Peyer's patch (tissue), 4 donors: ENCODE measurements around the gene INHBE.

ENCODE experiments used
- POLR2A ChIP-seq, 2 donors: fragments of 450-650 bp; IDR thresholded peaks; one replicate each; pipeline ENCODE4 v1.5.1; 2017; ENCODE audit warnings: antibody characterized with exemption in 2 of 2, mild to moderate bottlenecking in 2 of 2, moderate library complexity in 2 of 2
- TF ChIP-seq, protein P1 (sequence below), 6 experiments: fragments of 450-650 bp in 4 of 6; fragments of 200-600 bp in 2 of 6; sonication (generic) in 1 of 6; IDR thresholded peaks; one replicate each; pipeline ENCODE4 v1.5.1; 2017 to 2019; ENCODE audit warnings: antibody characterized with exemption in 6 of 6, mild to moderate bottlenecking in 3 of 6, moderate library complexity in 1 of 6

- TF ChIP-seq, protein P1, sequence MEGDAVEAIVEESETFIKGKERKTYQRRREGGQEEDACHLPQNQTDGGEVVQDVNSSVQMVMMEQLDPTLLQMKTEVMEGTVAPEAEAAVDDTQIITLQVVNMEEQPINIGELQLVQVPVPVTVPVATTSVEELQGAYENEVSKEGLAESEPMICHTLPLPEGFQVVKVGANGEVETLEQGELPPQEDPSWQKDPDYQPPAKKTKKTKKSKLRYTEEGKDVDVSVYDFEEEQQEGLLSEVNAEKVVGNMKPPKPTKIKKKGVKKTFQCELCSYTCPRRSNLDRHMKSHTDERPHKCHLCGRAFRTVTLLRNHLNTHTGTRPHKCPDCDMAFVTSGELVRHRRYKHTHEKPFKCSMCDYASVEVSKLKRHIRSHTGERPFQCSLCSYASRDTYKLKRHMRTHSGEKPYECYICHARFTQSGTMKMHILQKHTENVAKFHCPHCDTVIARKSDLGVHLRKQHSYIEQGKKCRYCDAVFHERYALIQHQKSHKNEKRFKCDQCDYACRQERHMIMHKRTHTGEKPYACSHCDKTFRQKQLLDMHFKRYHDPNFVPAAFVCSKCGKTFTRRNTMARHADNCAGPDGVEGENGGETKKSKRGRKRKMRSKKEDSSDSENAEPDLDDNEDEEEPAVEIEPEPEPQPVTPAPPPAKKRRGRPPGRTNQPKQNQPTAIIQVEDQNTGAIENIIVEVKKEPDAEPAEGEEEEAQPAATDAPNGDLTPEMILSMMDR (IDR thresholded peaks at IDR 0.05): no peak
- TF ChIP-seq POLR2A (IDR thresholded peaks at IDR 0.05): no peak
These were observed 28.4 kb downstream of the INHBE start for GRCh38 chr12:57483466-57483865.
